HG03469 (cell line): Measurements from ENCODE around the gene RARB.

Experiments used
- ATAC-seq: cut with Tn5 transposase; IDR thresholded peaks from one replicate; pipeline ENCODE4 v1.9.1; 2021; ENCODE audit warnings: mild to moderate bottlenecking, moderate library complexity, moderate number of reproducible peaks; ENCODE audit not compliant: unreplicated experiment

RARB gene

GRCh38 chr3:25420885-25421284, 7.2 kb upstream of the RARB start:
- no peak for ATAC-seq

GRCh38 chr3:25421747-25422146, 6.3 kb upstream of the RARB start:
- no peak for ATAC-seq

GRCh38 chr3:25423780-25424588, 4.1 kb upstream of the RARB start:
- ATAC-seq, result no peak

- ATAC-seq, result no peak
These were observed 3.4 kb upstream of the RARB start for GRCh38 chr3:25424614-25425013.

GRCh38 chr3:25426408-25426807, 1.7 kb upstream of the RARB start:
- no peak for ATAC-seq

GRCh38 chr3:25427155-25427554, 908 bp upstream of the RARB start:
- no peak for ATAC-seq

- no peak for ATAC-seq
These were observed 511 bp upstream of the RARB start for GRCh38 chr3:25427563-25427941.

- no peak for ATAC-seq
These were observed 799 bp downstream of the RARB start for GRCh38 chr3:25428789-25429335.

GRCh38 chr3:25429361-25430286, 1.6 kb downstream of the RARB start:
- ATAC-seq, result no peak

- ATAC-seq, result no peak
These were observed 2.3 kb downstream of the RARB start for GRCh38 chr3:25430287-25430934.

GRCh38 chr3:25430935-25431770, 3.1 kb downstream of the RARB start:
- no peak for ATAC-seq

GRCh38 chr3:25432176-25432720, 4.2 kb downstream of the RARB start:
- no peak for ATAC-seq

- no peak for ATAC-seq
These were observed 5.0 kb downstream of the RARB start for GRCh38 chr3:25433106-25433505.

GRCh38 chr3:25433868-25434267, 5.8 kb downstream of the RARB start:
- ATAC-seq, result no peak

GRCh38 chr3:25437953-25438352, 9.9 kb downstream of the RARB start:
- ATAC-seq, result no peak

- ATAC-seq, result no peak
These were observed 10.9 kb downstream of the RARB start for GRCh38 chr3:25438791-25439555.

GRCh38 chr3:25441234-25441856, 13.3 kb downstream of the RARB start:
- ATAC-seq, result no peak

GRCh38 chr3:25442486-25442885, 14.4 kb downstream of the RARB start:
- ATAC-seq, result no peak

GRCh38 chr3:25444273-25444672, 16.2 kb downstream of the RARB start:
- ATAC-seq, result no peak
